ENCODE measurements around the gene CYBC1.

Gene CYBC1

DNA sequence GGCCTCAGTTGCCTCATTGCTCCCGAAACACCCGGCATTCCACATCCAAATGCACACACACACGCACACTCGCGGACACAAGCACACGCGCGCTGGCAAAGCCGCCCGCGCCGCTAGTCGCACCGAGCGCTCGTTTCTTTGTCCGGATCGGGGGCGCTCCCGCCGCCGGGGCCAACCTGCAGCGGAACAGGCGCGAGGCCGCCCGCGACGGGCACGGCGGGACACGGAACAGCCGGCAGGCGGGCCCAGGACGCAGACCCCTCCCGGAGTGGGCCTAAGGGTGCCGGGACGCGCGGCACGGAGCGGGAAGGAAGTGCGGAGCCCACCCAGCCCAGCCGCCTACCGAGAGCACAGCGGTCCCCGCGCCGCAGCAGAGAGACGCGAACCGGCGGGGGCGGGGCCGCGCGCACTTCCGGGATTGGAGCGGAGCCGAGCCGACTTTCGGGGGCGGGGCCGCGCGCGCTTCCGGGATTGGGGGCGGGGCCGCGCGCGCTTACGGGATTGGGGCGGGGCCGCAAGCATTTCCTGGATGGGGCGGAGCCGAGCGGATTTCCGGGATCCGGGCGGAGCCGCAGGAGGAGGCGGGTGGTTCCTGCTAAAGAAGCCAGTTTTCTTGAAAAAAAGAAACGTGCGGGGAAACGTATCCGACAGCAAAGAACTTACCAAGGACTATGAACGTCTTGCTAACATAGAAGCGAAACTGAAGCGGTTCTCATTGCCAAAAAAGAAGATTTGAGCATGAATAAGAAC is at the start of gene CYBC1:
Gene CYBC1, minus strand, starts transcription at position 396 of the 750 bp plus-strand sequence. CDS start 1,498 bp downstream, outside the sequence.
- DNase-seq (ENCODE audit: low read depth) = peak; percentile 87

DNA sequence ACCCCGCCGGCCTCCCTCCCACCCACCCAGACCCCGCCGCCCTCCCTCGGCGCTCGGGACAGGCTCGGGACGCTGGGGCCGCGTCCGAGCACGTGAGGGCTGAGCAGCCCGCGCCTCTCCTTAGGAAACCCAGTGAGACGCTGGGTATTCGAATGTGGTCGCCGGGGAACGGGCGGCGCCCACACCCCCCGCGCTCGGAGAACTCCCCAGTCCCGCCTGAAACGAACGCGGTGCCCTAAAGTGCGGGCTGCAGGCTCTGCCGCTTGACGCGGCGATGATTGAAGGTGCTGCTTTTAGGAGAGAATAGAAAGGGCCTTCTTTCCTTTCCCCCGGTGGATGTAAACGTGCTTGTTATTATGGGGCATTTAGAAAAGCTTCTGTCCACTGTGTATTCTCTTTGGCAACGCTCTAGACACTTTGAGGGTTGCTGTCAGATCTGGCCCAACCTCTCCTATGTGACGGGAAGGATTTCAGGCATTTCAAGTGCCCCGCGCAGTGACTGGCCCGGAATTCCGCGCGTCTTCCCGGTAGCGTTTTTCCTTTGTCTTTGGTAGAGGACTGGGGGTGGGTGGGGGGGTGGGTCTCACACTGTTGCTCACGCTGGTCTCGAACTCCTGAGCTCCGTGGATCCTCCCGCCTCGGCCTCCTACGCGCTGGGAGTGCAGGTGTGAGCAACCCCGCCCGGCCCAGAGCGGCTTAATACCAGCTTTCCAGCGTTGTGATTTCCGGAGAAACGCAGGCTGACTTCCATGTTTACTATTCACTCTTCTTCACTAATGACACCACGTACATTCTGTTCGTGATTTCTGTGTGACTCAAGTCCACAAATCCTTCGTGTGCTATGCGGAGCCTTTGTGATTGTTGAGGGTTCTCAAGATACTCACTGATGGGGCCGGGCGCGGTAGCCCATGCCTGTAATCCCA is 47.2 kb upstream of the CYBC1 start:
- DNase-seq (ENCODE audit: low read depth) = peak; percentile 97

DNA sequence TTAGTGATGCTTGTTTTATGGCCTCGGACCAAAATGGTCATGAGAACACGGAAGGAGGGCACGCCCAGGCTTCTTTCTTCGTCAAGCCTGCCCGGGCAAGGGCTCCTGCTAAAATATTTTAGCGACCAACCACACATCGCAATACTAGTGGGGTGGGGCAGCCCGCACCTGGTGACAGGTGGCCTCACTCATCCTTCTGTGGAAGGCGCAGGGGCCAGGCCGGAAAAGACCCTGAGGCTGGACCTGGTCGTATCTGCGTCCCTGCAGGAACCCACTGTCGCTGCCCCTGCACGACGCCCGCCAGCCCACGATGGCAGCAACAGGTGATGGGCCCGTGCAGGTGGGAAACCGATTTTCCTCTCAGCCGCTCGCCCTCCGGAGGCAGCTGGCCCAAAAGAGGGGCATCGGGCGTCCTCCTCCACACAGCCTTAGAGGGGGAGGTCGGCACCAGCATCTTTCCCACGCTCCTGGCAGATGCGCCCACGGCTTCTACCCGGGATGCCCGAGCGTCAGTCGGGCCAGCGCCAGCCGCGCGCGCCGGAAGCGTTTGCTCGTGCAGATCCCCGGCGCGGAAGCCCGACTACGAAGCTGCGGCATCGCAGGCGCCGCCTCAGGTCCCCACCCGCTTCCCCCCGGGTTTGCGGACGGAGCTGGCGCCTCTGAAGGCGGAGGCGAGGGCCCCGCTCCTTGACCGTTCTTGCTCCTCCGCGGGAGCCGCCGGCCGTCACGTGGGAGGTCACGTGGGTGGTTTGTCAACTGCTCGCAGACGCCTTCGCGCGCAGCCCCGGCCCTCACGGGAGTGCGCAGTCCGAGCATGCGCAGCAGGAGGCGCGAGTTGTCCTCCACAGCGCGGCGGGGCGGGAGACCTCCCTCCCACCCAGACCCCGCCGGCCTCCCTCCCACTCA is 46.2 kb upstream of the CYBC1 start:
- peak; percentile 87 for DNase-seq (ENCODE audit: low read depth)

DNA sequence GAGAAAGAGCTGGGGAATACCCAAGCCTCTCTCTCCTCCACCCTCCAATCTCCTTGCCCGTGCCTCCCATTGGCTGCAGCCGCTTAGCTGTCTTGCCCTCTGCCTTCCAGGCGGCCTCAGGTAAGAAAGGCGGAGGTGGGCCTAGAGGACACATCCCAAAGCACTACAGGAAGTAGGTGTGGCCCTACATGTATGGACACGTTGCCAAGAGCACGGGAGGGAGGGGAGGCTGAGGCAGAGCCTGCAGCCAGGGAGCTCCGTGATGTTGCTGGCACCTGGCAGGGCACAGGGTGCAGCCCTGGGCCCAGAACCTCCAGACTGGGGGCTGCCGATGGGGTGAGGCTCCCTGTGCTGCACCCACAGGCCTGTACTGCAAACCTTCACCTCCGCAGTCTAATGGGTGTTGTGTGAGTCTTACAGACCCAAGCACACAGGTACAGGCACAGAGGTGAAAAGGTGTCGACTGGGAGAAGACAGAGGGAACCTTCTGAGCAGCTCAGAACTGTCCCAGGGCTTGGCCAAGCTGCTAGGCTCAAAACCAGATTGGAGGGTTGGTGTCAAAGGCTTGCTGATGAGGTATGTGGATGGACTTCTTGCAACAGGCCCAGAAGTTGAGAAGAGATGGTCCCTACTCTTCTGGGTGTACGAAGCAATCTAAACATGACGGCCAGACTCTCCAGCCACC is 45.4 kb upstream of the CYBC1 start:
- DNase-seq (ENCODE audit: low read depth) = no peak

DNA sequence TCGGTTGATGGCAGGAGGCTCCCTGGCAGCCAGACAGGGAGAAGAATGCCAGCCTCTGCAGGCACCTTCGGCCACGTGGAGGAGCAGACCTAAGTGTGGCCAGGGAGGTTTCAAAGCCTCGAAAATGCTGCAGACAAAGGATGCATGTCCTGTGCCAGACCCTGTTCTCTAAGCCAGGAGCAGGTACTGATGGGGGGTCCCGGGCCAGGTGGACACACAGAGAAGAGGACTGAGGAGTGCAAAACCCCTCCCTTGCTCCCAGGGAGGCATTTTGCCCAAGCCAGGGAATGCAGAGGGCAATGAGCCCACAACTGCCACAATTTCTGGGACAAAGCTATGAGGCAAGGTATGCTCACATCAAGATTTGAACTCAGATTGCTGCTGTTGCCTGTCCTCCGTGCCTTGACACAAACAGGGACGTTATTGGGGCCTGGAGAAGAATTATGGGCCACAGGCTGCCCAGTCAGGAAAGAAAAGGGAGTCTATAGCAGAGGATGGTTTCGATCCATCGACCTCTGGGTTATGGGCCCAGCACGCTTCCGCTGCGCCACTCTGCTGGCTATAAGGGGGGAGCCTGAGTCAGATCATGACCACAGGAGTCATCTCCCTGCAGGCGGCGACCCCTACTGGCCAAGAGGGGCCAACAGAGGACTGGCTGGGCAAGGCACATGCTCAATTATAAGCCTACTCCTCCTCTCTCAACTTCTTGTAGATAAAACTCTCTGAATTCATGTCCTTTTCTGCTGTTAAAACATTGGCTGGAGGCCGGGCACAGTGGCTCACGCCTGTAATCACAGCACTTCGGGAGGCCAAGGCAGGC is 43.9 kb upstream of the CYBC1 start:
- DNase-seq (ENCODE audit: low read depth) = peak; percentile 94

DNA sequence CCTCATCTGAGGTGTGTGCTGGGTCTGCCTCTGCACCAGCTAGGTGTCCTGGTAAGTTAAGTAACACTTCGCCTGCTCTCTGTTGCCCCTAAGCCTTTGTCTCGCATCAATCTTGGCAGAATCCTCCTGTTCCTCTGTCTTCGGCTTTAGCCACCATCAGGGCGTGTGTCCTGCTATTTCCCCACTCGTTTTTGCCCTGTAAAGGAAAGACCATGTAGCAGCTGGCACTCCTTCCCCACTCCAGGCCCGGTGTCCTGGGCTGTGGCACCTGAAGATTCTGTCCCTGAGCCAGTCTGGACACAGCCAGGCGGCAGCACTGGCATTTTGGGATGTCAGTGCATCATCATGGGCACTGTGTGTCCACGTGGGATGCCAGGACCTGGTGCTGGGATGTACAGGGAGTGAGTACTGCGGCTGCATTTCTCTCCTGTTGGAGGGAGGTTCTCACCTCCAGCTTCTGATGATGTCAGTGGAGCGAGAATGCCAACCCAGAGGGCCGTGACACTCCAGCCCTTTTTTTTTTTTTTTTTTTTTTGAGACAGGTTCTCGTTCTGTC is 42.8 kb upstream of the CYBC1 start:
- no peak for DNase-seq (ENCODE audit: low read depth)

DNA sequence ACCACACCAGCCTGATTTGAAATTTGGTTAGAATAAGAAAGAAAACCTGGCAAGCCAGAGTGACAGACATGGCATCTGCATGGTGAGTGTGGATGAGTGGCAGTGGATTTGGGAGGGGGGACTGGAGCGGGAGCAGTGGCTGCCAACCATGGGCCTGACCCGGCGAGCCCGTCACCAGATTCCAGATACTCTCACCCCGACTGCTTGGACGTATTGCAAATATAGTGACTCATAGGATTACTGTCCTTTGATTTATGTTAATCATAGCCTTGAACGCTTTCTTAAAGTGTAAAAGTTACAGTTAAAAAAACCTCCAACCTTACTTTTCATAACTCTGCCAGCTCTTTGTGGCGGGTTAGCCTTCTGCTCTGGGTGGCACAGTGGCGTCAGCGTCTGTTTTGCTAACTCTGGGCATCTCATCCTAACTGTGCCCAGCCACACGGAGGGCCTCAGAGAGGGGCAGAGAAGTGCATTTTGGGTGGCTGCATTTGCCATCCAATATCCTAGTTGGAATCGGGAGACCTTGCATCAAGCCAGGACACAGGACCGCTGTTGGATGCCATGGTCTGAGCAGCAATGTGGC is 42.2 kb upstream of the CYBC1 start:
- DNase-seq (ENCODE audit: low read depth) = peak; percentile 79

DNA sequence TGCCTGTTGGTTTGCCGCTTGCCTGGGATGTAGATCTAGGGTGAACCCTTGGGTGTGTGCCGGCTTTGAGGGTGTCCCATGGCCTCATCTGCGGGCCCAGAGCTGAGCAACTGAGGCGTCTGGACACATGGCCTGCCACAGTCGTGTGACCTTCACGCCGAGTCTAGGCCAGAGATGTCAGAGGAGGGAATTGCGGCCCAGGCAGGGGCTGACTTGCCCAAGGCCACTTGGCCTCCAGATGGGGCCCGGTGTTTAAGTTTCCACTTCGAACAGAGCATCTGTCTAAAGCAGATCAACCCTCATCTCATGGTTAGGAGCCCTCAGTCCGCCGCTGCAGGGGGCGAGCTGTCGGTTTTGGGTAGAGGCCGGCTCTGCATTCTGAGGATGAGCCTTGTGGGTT is 41.0 kb upstream of the CYBC1 start:
- no peak for DNase-seq (ENCODE audit: low read depth)

DNA sequence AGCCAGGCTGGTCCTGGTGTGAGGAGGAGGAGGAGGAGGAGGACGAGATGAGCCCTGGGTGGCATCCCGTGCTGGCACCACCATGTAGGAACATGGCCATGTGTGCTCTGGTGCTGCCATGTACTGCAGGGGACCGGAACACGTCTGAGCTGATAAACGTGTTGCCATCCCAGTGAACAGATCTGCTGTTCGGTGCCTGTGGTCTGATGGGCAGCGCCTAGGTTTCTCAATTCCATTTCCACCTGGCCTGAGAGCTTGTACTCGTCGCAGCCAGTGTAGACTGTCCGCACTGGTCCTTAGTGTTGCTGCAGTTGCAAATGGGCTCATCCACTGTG is 40.6 kb upstream of the CYBC1 start:
- DNase-seq (ENCODE audit: low read depth) = no peak

DNA sequence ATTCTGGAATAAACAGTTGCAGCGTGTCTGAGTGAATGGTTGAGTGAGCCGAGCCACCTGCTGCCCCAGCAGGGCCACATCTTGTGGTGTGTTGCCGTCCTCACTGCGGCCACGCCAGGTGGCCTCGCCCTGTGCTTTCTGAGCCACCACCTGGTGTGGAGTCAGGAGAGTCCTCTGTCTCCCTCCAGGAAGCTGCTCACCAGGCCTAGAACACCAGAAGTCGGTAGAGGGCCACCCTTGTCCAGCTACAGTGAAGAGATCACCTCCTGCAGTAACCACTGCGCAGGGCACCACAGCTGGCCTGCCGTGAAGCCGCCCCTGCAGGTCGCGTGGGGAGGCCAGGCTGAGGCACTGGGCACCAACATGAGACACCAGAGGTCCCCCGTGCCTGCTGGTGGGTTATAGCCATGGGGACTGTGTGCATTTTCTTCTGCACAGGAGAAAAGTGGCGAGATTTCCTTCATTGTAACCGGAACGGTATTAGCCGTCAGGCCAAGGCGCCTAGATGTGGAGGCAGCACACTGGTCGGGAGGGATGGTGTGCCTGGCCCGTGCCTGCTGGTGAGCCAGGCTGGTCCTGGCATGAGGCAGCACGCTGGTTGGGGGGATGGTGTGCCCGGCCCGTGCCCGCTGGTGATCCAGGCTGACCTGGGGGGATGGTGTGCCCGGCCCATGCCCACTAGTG is 40.1 kb upstream of the CYBC1 start:
- DNase-seq (ENCODE audit: low read depth) = no peak

DNA sequence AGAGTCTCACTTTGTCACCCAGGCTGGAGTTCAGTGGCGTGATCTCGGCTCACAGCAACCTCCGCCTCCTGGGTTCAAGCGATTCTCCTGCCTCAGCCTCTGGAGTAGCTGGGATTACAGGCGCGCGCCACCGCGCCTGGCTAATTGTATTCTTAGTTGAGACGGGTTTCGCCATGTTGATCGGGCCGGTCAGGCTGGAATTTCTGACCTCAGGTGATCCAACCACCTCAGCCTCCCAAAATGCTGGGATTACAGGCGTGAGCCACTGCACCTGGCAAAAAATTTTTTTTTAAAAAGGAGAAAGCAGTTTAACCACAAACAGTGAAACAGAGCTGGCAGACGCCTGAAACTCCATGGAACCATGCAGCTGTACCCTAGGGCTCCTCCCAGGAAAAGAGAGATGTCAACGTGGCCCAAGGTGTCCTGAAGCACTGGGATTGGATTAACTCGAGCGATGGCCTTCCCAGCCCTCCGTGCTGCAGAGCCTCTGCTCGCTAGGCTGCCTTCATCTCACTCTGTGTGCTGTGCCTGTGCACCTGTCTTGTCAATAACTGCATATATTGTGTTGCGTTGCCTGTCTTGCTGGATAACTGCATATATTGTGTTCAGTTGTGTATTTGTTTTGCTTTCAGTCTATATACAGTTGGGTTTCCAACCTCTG is 39.4 kb upstream of the CYBC1 start:
- no peak for DNase-seq (ENCODE audit: low read depth)

DNA sequence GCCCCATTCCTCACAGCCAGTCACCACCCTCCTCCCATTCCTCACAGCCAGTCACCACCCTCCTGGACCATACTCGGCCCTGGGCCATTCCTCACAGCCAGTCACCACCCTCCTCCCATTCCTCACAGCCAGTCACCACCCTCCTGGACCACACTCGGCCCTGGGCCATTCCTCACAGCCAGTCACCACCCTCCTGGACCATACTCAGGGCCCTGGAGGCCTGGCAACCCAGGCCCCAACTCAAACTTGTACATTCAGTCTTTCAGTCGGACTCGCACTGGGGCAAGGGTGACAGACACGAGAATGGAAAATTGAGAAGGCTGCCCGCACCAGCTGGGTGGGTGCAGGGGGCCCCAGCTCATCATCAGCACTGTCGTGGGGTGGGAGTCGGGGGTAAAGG is 38.6 kb upstream of the CYBC1 start:
- DNase-seq (ENCODE audit: low read depth) = peak; percentile 48

DNA sequence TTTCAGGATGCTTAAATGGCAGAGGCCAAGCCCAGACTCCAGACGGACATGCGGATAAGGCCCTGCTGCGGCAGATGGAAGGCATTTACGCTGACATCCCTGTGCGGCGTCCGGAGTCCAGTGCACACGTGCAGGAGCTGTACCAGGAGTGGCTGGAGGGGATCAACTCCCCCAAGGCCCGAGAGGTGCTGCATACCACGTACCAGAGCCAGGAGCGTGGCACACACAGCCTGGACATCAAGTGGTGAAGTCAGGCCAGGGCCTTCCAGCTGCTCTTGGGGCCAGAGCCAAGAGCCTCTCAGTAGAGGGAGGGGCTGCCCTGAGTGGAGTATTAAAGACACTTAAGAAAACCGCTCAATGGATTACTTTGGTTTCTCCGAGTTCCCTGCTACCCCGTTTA is 37.4 kb upstream of the CYBC1 start:
- no peak for DNase-seq (ENCODE audit: low read depth)

DNA sequence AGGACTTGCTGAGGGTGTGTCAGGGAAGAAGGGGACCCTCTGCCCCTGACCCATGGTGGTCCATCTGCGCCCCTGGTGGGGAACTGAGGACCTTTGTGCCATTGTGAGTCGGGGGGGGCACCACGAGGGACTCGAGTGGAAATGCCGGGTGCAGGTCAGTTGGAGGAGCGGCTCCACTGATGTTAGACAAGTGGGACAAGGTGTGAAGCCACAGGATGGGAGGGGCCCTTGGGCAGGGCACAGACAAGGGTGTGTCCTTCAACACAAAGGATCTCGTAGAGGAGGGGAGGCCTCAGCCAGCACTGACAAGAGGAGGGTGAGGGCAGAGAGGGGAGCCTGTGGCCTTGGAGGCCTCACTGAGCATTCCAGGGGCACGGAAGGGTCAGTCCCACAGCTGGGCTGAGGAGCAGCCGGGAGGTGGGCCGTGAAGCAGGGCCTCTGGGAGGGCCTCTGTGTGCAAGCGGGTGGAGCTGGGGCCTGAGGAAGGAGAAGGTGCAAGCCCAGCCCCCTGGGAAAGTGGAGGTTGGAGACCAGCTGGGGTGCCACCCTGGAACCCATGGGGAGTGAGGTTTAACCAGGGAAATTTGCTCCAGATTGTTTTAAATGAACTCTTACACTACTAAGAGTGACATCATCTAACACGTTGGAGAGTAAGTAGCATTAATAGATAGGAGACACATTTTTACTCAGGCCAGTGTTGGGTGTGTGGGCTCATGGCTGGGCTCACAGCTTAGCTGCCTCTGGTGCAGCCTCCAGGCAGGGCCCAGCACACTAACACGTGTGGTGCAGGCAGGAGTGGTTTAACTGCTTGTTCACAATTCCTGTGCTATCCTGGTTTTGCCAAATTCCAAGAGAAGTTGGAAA is 35.9 kb upstream of the CYBC1 start:
- no peak for DNase-seq (ENCODE audit: low read depth)

DNA sequence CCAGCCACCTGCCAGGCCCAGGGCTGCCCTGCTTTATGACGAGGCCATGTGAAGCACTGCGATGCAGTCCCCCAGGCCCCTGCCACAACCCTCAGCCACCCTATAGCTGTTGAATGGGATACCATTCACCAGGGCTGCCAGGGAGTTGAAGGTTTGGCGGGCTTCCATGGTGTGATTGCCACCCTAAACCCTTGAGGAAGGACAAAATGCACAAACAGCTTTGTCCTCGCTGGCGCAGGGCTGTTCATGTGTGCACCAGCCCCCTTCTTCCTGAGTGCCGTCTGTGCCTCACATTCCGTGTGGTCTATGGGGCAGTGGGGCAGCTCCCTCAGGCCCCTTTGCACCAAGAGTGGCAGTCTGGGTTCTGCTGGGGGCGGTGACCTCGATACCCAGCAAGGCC is 33.3 kb upstream of the CYBC1 start:
- no peak for DNase-seq (ENCODE audit: low read depth)

DNA sequence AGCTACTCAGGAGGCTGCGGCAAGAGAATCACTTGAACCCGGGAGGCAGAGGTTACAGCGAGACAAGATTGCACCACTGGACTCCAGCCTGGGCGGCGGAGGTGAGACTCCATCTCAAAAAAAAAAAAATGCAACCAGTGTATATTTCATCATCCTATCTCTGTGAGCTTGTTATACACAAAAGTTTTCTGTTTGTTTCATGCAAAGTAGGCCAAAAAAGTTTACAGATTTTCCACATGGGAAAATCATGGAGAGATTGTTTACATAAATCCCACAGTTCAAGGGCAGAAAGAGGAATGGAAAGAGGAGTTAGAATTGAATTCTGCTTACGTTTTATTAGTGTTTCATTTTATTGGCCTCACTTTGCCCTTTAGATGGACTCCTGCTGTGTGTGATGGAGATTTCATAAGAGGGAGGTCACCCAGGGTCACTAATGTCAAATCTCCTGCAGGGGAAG is 32.7 kb upstream of the CYBC1 start:
- no peak for DNase-seq (ENCODE audit: low read depth)

DNA sequence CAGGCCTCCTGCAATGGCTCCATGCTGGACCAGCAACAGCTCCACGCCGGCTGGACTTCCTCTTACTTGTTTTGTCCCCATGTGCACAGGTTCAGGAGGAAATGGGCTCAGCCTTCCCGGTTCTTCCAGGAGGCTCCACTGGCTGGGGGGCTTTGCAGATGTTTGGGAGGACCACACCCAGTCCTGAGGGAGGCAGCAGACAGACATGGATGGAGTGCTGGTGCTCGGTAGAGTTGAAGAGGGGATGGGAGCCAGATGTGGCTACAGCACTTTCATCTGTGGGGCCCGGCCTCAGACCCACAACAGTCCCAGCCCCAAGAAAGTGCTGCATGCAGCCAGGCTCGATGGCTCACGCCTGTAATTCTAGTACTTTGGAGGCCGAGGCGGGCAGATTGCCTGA is 29.8 kb upstream of the CYBC1 start:
- no peak for DNase-seq (ENCODE audit: low read depth)

DNA sequence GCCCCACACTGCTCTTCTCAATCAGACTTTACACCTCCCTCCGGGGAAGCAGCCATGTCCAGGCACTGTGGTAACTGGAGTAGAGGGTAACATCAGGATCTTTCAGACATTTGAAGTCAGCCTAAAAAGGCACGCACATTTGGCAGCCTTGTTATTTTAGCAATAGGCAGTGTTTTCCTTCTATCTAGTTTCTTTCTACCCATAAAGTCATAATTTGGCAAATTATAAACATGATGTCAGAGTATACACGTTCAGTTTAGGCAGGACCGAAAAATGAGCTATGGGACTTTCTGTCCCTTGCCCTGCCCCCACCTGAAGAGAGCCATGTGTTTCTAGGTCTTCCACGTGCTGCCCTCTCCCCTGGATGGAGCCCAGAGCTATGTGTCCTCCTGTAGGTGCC is 29.1 kb upstream of the CYBC1 start:
- no peak for DNase-seq (ENCODE audit: low read depth)
